ENCODE data around the gene HCAR2.
"Not testable (repeated sequence)": the region's sequence is repeated elsewhere in the genome, so short reads cannot be mapped to it uniquely, and the experiment has no call there.

The HCAR2 gene

GRCh38 chr12:122691566-122691965, 11.6 kb downstream of the HCAR2 start:
- no peak for DNase-seq
- TF ChIP-seq GATA1 (IDR thresholded peaks at IDR 0.05; ENCODE audit: low read depth, low read length) (no peak), POLR2A (IDR thresholded peaks at IDR 0.05; ENCODE audit: low read length) (no peak)

DNA sequence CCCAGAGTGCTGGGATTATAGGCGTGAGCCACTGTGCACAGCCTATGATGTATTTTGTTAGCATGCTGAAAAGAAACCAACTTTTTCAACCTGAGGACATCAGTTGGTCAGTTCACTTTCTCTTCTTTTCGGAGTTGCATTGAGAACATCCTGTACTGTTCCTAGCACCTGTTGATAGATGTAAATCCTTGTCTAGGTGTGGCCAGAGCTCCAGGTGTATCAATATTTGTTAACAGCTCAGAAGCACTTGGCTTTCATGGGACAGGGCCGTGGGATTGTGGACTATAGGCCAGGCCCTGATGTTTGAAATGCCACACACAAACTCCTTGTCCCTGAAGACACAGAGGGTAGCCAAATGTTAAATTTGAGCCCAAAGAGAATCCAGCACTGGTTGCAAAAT, 14.9 kb downstream of the HCAR2 start:
- no peak for TF ChIP-seq POLR2A (IDR thresholded peaks at IDR 0.05; ENCODE audit: low read length)
- no peak for TF ChIP-seq GATA1 (IDR thresholded peaks at IDR 0.05; ENCODE audit: low read depth, low read length)
- no peak for DNase-seq

DNA sequence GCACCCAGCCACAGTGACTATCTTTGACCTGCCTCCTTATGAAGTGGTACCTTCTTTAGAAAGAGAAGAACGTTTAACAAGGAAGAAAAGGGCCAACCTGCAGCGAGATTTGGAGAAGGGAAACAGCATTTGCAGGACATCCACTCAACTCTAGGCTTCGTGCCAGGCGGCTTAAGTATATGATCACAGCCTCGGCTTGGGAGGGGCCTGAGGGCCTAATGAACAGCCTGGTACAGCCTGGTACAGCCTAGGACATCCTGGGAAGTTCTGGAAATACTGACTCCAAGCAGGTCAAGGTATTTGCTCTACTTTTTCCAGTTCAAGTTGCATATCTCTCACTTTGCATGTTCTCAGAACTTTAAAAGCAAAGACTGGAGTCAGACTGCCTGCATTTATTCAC, 16.1 kb downstream of the HCAR2 start:
- no peak for TF ChIP-seq GATA1 (IDR thresholded peaks at IDR 0.05; ENCODE audit: low read depth, low read length)
- TF ChIP-seq POLR2A (IDR thresholded peaks at IDR 0.05; ENCODE audit: low read length) = no peak
- no peak for DNase-seq

- no peak for DNase-seq
- TF ChIP-seq POLR2A (IDR thresholded peaks at IDR 0.05; ENCODE audit: low read length) (no peak), GATA1 (IDR thresholded peaks at IDR 0.05; ENCODE audit: low read depth, low read length) (no peak)
Measured at GRCh38 chr12:122686538-122686937, 16.6 kb downstream of the HCAR2 start.

DNA sequence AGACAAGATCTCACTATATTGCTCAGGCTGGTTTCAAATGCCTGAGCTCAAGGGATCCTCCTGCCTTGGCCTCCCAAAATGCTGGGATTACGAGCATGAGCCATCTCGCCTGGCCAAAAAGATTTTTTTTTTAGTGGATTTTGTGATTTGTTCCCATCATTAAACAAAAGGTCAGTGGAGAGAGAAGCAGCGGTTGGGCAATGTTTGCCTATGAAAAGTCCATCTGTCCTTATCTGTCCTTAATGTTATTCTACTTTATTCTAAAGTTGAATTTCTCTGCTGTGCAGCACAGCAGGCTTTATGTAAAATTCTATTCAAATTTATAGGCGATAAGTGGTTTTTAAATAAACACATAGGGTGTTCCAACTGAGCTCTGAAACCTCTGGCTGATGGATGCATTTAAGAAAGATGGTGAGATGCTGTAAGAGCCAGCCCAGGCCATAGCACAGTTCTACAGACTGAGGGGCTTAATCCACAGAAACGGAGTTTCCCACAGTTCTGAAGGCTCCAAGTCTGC, 18.8 kb downstream of the HCAR2 start:
- DNase-seq = no peak
- TF ChIP-seq POLR2A (IDR thresholded peaks at IDR 0.05; ENCODE audit: low read length) (no peak), GATA1 (IDR thresholded peaks at IDR 0.05; ENCODE audit: low read depth, low read length) (no peak)

GRCh38 chr12:122681814-122682213, 21.3 kb downstream of the HCAR2 start:
- no peak for DNase-seq

GRCh38 chr12:122680989-122681388, 22.2 kb downstream of the HCAR2 start:
- not testable (repeated sequence) for DNase-seq

More at GRCh38 chr12:122681814-122682213, 21.3 kb downstream of the HCAR2 start:
- TF ChIP-seq GATA1 (IDR thresholded peaks at IDR 0.05; ENCODE audit: low read depth, low read length) (no peak), POLR2A (IDR thresholded peaks at IDR 0.05; ENCODE audit: low read length) (no peak)

GRCh38 chr12:122676781-122677180, 26.4 kb downstream of the HCAR2 start:
- DNase-seq = not testable (repeated sequence)

- DNase-seq = not testable (repeated sequence)
Measured at GRCh38 chr12:122676015-122676414, 27.1 kb downstream of the HCAR2 start.

GRCh38 chr12:122672515-122672914, 30.6 kb downstream of the HCAR2 start:
- no peak for TF ChIP-seq POLR2A (IDR thresholded peaks at IDR 0.05; ENCODE audit: low read length)
- TF ChIP-seq GATA1 (IDR thresholded peaks at IDR 0.05; ENCODE audit: low read depth, low read length) = no peak
- no peak for DNase-seq

DNA sequence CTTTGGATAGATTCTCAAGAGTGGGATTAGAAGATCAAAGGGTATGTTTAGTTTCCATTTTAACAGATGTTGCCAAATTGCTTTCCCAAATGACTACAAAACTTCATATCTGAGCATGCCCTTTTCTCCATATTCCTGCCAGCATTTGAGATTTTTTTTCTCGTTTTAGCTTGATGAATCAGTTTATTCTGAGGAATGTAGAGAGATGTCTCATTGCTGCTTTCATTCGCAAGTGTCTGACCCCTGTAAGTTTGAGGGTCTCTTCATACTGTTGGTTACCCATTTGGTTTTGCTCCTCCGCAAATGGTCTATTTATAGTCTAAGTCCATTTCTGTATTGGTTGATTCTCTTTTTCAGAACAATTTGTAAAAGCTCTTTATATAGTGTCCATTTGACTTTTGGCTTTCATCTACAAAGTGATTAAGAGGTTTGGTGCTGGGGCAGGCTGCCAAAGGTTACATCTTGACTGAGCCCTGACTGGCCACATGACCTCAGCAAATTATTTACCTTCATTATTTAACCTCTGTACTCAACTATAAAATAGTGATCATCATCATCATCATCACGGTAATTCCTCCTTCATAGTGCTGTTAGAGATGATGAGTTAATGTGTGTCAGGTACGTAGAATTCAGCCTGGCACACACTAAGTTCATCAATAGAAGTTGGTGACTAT, 33.6 kb downstream of the HCAR2 start:
- no peak for DNase-seq
- TF ChIP-seq GATA1 (IDR thresholded peaks at IDR 0.05; ENCODE audit: low read depth, low read length) (no peak), POLR2A (IDR thresholded peaks at IDR 0.05; ENCODE audit: low read length) (no peak)

- TF ChIP-seq GATA1 (IDR thresholded peaks at IDR 0.05; ENCODE audit: low read depth, low read length) = no peak
- TF ChIP-seq POLR2A (IDR thresholded peaks at IDR 0.05; ENCODE audit: low read length) = no peak
- no peak for DNase-seq
Measured at GRCh38 chr12:122668268-122668667, 34.9 kb downstream of the HCAR2 start.

DNA sequence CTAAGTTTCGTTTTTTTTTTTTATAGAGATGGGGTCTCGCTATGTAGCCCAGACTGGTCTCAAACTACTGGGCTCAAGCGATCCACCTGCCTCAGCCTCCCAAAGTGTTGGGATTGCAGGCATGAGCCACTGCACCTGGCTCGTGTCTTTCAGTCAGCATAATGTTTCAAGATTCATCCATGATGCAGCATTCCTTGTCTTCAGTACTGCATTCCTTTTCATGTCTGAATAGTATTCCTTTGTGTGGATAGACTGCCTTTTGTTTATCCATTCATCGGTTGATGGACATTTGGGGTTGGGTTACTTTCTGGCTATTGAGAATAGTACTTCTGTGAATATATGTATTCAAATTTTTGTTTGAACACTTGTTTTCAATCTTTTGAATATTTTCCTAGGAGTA, 37.4 kb downstream of the HCAR2 start:
- no peak for TF ChIP-seq GATA1 (IDR thresholded peaks at IDR 0.05; ENCODE audit: low read depth, low read length)
- no peak for TF ChIP-seq POLR2A (IDR thresholded peaks at IDR 0.05; ENCODE audit: low read length)
- no peak for DNase-seq

GRCh38 chr12:122665349-122665748, 37.8 kb downstream of the HCAR2 start:
- TF ChIP-seq GATA1 (IDR thresholded peaks at IDR 0.05; ENCODE audit: low read depth, low read length) = no peak
- DNase-seq = no peak

DNA sequence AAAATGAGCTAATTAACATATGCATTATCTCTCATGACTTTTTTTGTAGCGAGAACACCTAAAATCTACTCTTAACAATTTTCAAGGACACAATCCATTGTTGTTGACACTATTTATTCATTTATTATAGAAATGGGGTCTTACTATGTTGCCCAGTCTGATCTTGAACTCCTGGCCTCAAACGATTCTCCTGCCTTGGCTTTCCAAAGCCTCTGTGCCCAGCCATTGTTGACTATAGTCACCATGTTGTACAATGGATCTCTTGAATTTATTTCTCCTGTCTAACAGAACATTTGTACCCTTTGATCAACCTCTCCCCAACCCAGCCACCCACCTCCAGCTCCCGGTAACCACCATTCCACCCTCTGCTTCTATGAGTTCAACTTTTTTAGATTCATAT, 41.2 kb downstream of the HCAR2 start:
- no peak for DNase-seq
- TF ChIP-seq GATA1 (IDR thresholded peaks at IDR 0.05; ENCODE audit: low read depth, low read length) (no peak), POLR2A (IDR thresholded peaks at IDR 0.05; ENCODE audit: low read length) (no peak)

DNA sequence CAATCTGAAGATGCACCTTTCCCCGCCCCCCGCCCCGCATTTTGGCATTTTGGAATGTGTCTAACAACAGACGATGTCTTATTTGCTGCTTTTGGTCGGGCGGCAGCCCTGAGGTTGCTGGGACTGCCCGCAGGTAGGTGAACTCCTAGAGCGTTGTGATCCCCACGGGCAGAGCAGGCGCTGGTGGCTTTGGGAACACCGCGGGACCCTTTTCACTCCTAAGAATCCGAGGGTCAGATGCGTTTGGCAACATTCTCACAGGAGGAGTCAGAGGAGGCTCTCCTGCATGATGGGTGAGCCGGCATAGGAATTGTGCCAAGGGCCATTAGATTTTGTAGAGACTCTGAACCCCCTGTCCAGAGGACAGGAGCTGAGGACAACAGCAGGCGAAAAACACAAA, 41.9 kb downstream of the HCAR2 start:
- TF ChIP-seq GATA1 (IDR thresholded peaks at IDR 0.05; ENCODE audit: low read depth, low read length) (no peak), POLR2A (IDR thresholded peaks at IDR 0.05; ENCODE audit: low read length) (no peak)
- no peak for DNase-seq
